ENCODE data around the gene SCN3B. TPM values are rescaled to one million over a fixed set of nuclear protein-coding genes. Genes with fewer than 3 reads are reported as not detected.

SCN3B gene
- total RNA-seq, 1 donor from 2014 or later: not detected

DNA sequence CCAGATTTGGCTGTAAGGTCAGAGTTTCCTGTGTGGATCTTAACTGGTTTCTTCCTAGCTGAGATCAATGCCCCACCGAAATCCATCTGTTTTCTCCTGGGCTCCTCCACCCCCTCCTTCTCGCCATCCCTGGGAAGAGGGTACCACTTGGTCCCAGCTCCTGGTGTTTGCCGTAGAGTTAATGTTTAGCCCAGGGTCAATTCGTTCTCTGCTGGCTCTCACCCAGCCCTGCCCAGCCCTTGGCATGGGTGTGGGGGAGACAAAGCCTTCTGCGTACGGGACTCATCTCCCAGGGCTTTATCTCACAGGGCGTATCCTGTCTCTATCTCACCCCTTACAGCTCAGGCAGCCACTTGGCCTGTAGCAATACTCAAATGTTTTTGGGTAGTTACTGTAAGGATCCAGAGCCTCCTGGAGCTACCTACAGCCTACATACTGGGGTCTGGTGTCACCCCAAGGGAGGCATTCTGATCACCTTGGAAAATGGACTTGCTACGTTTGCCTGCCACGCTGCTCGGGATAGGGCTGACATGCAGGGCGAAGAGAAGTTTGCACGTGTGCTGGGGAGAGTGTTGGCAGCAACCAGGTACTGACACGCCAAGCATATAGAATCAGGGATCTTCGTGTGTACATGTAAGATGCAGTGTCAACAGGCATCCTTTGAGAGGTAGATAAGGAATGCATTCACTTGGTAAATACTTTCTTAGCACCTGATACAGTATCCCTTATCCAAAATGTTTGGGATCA, 66.1 kb downstream of the SCN3B start:
- Histone ChIP-seq H3K79me2 (ENCODE audit: low read depth) (no peaks in the 10 kb centered on the region), H3K36me3 (no peaks in the 10 kb centered on the region), H3K9ac (no peak overlapping the region), H3K9me3 (ENCODE audit: low read depth) (no peaks in the 10 kb centered on the region), H4K20me1 (ENCODE audit: low read depth) (peaks cover 11% of the 10 kb centered on the region), H3F3A (ENCODE audit: low read depth) (peaks cover 10% of the 10 kb centered on the region), H3K27me3 (no peaks in the 10 kb centered on the region), H2AFZ (replicated peaks) (no peak overlapping the region), H3K4me2 (no peak overlapping the region), H3K27ac (no peak overlapping the region), H3K4me1 (peaks cover 20% of the 10 kb centered on the region), H3K4me3 (no peak overlapping the region)
- H3K27me3 Mint-ChIP-seq (ENCODE audit: insufficient read depth, low read depth): peaks cover 9% of the 10 kb centered on the region
- H3K36me3 Mint-ChIP-seq: peaks cover 6% of the 10 kb centered on the region
- no peak overlapping the region for H3K27ac Mint-ChIP-seq
- H3K9me3 Mint-ChIP-seq: no peaks in the 10 kb centered on the region
- TF ChIP-seq EZH2 (IDR thresholded peaks at IDR 0.05): no peak
- TF ChIP-seq EZH2phosphoT487 (IDR thresholded peaks at IDR 0.05): no peak
- TF ChIP-seq CTCF (IDR thresholded peaks at IDR 0.05): no peak
- peaks cover 22% of the 10 kb centered on the region for H3K4me1 Mint-ChIP-seq
- H3K4me3 Mint-ChIP-seq: no peak overlapping the region
- DNase-seq (ENCODE audit: low spot score): no peak

- Mint-ChIP-seq H3K4me1 (peaks cover 25% of the 10 kb centered on the region), H3K4me3 (no peak overlapping the region), H3K27ac (no peak overlapping the region), H3K27me3 (ENCODE audit: insufficient read depth, low read depth) (peaks cover 7% of the 10 kb centered on the region), H3K36me3 (peaks cover 6% of the 10 kb centered on the region), H3K9me3 (no peaks in the 10 kb centered on the region)
- Histone ChIP-seq H3K36me3 (no peaks in the 10 kb centered on the region), H3F3A (ENCODE audit: low read depth) (peaks cover 10% of the 10 kb centered on the region), H3K79me2 (ENCODE audit: low read depth) (no peaks in the 10 kb centered on the region), H3K9ac (no peak overlapping the region), H3K4me1 (peaks cover 20% of the 10 kb centered on the region), H3K27me3 (no peaks in the 10 kb centered on the region), H4K20me1 (ENCODE audit: low read depth) (peaks cover 11% of the 10 kb centered on the region), H3K4me3 (no peak overlapping the region), H2AFZ (replicated peaks) (no peak overlapping the region), H3K9me3 (ENCODE audit: low read depth) (no peaks in the 10 kb centered on the region), H3K4me2 (no peak overlapping the region), H3K27ac (no peak overlapping the region)
- TF ChIP-seq EZH2phosphoT487 (IDR thresholded peaks at IDR 0.05) (no peak), CTCF (IDR thresholded peaks at IDR 0.05) (no peak)
- DNase-seq (ENCODE audit: low spot score): no peak
Measured at GRCh38 chr11:123587559-123587958, 66.9 kb downstream of the SCN3B start.

DNA sequence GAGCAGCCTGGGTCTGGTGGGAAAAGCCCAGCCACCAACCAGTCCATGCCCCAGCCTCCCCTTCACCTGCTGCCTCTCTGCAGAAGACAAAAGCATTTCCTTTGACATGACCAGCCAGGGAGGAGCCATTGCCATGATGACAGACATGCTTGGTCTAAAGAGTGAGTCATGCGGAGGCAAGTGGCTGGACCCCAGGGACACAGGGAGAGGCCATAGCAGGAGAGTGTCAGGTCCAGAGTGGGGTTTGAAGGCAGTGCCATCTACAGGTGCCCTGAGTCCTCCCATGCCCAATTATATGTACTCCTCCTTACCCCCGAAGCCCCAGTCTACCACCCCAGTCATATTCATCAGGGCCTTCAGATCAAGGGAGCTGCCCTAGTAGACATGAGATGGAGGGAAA, 67.4 kb downstream of the SCN3B start:
- H3K4me1 ChIP-seq: peaks cover 20% of the 10 kb centered on the region

GRCh38 chr11:123586568-123586967, 67.9 kb downstream of the SCN3B start:
- peaks cover 25% of the 10 kb centered on the region for H3K4me1 Mint-ChIP-seq
- Histone ChIP-seq H3K4me2 (no peak overlapping the region), H3K36me3 (no peaks in the 10 kb centered on the region), H3K4me3 (no peak overlapping the region), H3K4me1 (peaks cover 20% of the 10 kb centered on the region), H3K9ac (no peak overlapping the region), H3K9me3 (ENCODE audit: low read depth) (no peaks in the 10 kb centered on the region), H2AFZ (replicated peaks) (no peak overlapping the region), H4K20me1 (ENCODE audit: low read depth) (peaks cover 11% of the 10 kb centered on the region), H3K27ac (no peak overlapping the region), H3K79me2 (ENCODE audit: low read depth) (no peaks in the 10 kb centered on the region), H3K27me3 (no peaks in the 10 kb centered on the region), H3F3A (ENCODE audit: low read depth) (peaks cover 10% of the 10 kb centered on the region)
- no peaks in the 10 kb centered on the region for H3K9me3 Mint-ChIP-seq
- peaks cover 7% of the 10 kb centered on the region for H3K27me3 Mint-ChIP-seq (ENCODE audit: insufficient read depth, low read depth)
- no peak overlapping the region for H3K4me3 Mint-ChIP-seq
- H3K27ac Mint-ChIP-seq: peak overlapping the region; percentile 55
- peaks cover 2% of the 10 kb centered on the region for H3K36me3 Mint-ChIP-seq
- TF ChIP-seq EZH2phosphoT487 (IDR thresholded peaks at IDR 0.05): no peak
- TF ChIP-seq EZH2 (IDR thresholded peaks at IDR 0.05): no peak
- no peak for TF ChIP-seq CTCF (IDR thresholded peaks at IDR 0.05)
- DNase-seq (ENCODE audit: low spot score): no peak

More for the DNA sequence above, 67.4 kb downstream of the SCN3B start:
- Mint-ChIP-seq H3K4me1 (peaks cover 25% of the 10 kb centered on the region), H3K27ac (no peak overlapping the region), H3K4me3 (no peak overlapping the region), H3K36me3 (peaks cover 2% of the 10 kb centered on the region), H3K9me3 (no peaks in the 10 kb centered on the region), H3K27me3 (ENCODE audit: insufficient read depth, low read depth) (peaks cover 7% of the 10 kb centered on the region)
- Histone ChIP-seq H3K9me3 (ENCODE audit: low read depth) (no peaks in the 10 kb centered on the region), H2AFZ (replicated peaks) (no peak overlapping the region), H3F3A (ENCODE audit: low read depth) (peaks cover 10% of the 10 kb centered on the region), H4K20me1 (ENCODE audit: low read depth) (peaks cover 11% of the 10 kb centered on the region), H3K79me2 (ENCODE audit: low read depth) (no peaks in the 10 kb centered on the region), H3K9ac (no peak overlapping the region), H3K27ac (no peak overlapping the region), H3K4me3 (no peak overlapping the region), H3K4me2 (no peak overlapping the region), H3K36me3 (no peaks in the 10 kb centered on the region), H3K27me3 (no peaks in the 10 kb centered on the region)
- DNase-seq (ENCODE audit: low spot score): no peak
- no peak for TF ChIP-seq EZH2phosphoT487 (IDR thresholded peaks at IDR 0.05)

All from neural progenitor cell (in vitro differentiated cells).